GM19468 (cell line): ENCODE measurements around the gene TSHZ2.
"Not testable (repeated sequence)": the region's sequence is repeated elsewhere in the genome, so short reads cannot be mapped to it uniquely, and the experiment has no call there.

Experiments
- ATAC-seq: cut with Tn5 transposase; IDR thresholded peaks from one replicate; pipeline ENCODE4 v1.9.1; 2021; ENCODE audit warnings: mild to moderate bottlenecking, moderate library complexity, moderate number of reproducible peaks; ENCODE audit not compliant: unreplicated experiment; ENCODE audit errors: extremely low read depth

The TSHZ2 gene

DNA sequence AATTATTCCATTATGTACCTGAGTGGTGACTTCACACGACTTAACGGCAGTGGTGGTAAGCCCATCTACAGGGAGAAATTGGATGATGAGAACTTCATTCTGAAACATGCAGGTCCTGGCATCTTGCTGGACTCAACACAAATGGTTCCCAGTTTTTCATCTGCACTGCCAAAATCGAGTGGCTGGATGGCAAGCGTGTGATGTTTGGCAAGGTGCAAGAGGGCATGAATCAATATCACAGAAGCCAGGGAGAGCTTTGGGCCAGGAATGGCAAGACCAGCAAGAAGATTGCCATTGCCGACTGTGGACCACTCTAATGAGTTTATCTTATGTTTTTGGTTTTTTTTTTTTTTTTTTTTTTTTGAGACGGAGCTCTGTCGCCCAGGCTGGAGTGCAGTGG lies 449.2 kb downstream of the TSHZ2 start:
- no peak for ATAC-seq

DNA sequence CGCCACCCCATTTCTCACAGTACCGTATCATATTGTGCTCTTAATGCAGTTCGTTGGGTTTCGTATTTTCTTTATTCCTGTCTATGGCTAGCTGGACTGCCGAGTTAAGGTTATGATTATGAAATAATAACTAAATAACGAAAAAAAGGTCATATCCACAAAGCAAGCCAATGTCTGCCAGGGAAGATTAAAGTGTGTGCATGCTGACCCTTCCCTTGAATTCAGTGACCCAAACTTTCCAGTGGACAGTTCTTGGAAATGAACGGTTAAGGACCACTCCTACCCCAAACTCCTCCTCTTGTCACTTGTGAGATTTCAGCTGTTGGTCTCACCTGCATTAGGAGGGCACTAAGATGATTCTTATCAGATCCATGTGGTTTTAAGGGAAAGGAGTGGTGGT lies 449.9 kb downstream of the TSHZ2 start:
- ATAC-seq: no peak

DNA sequence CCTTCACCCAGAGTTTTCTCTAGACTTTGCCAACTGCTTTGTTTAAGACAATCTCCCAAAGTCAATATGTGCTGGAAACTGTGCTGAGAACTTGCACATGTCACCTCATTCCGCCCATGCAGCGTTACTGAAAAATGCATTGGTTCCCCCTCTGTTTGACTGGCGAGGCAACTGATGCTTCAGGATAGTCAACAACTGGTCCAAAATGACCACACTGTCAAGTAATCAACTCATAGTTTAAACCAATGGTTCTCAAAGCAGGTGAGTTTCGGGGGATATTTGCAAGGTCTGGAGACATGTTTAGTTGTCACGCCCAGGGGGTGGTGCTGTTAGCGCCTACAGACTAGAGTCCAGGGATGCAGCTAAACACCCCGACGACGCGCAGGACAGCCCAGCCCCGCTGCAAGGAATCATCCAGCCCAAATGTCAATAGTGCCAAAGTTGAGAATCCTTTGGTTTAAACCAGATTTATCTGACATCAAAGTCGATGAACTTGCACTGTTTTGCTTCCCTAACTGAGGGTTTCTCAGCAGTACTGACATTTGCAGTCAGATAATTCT lies 451.5 kb downstream of the TSHZ2 start:
- ATAC-seq: no peak

DNA sequence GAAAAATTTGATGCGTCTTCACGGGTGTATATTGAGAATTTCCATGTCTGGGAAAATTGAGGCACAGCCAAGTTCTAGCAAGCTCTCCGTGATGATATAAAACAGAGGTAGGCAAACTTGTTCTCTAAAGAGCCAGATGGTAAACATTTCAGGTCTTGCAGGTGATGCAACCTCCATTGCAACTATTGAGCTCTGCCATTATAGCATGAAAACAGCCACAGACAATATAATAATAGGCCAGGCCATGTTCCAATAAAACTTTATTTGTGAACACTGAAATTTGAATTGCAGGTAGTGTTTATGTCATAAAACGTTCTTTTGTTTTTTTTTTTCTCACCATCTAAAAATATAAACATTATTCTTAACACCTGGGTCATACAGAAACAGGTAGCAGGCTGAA lies 453.3 kb downstream of the TSHZ2 start:
- no peak for ATAC-seq

DNA sequence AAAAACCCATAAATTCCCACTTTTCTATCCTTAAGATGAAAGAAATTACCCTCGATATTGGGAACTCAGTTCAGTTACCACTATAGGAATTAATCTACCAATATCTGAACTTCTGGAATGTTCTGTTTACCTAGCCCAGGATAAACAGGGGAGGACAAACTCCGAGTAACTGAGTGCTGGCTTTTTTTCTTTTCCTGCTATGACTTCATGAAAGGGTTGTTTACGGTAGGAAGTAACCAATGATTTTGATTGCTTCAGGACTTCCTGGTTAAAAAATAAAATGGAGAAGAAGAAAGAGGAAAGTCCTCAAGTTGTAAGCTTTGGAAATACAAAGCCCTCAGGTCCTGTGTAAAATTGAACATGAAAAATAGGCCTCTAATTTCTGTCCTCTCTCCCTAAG lies 453.8 kb downstream of the TSHZ2 start:
- no peak for ATAC-seq

DNA sequence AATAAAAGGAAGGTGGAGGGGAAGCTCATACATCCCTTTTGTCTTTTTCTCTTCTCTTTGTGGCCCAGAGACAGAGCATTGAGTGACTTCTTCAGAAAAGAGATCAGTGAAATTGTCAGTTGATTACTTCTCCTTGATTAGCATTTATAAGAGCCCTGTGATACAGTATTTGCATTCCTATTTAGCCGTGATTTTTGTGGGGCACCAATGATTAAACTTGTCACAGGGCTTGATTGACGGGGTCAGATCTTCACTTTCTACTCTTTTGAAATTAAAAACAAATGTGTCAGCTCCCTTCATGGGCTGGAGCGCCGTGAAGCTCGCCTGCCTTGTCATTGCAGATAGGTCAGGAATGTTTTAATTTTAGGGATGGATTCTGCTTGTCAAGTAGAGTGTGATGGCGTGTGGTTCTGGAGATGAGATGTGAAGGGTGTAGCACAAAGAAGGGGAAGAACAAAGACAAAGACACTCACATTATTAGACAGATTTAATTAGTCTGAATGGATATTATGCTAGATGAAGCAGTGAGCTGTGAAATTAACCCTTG lies 454.7 kb downstream of the TSHZ2 start:
- no peak for ATAC-seq

DNA sequence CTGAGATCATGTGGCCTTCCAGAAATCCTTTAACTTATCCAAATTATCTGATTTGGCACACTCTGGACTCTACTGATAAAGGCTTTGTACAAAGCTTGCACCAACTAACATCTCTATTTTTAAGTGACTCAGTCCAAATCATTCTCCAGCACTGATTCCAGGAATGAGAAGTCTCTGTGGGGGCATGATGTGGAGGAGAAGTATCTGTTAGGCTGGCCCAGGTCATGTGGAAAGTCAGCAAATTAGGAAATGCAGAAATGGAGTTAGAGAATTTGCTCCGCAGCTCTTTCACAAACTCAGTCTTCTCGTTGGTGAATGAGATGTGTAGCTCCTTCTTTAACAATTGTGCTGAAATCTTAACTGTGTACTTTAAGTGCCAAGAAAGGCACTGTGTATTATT lies 455.8 kb downstream of the TSHZ2 start:
- ATAC-seq: no peak

DNA sequence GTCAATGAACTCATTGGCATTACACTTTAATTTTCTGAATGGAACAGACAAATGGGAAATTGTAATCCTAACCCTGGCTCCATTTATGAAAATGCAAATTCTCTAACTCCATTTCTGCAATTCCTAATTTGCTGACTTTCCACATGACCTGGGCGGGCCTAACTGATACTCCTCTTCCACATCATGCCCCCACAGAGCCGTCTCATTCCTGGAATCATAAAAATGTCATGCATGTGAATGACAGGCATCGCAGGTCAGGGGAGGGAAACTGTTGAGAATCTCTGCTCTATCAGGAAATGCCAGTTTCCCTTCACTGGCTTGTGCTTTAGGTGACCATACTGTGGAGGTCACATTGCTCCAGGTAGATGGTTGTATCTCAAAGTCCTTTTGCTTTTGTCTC lies 456.4 kb downstream of the TSHZ2 start:
- ATAC-seq: no peak

DNA sequence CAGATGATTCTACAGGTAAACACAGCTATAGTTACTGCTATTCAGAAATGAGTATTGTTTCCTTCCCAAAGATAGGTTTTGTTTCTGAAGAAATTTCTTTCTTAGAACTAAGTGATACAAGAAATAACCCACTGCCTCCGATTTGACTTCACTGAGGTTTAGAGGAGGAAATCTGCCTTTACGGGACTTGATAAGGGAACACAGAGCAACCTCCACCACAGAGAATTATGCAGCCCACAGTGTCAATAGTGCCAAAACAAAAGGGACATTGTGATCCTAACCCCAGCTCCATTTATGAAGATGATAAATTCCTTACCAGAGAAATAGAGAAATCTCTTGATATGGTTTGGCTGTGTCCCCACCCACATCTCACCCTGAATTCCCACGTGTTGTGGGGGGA lies 456.8 kb downstream of the TSHZ2 start:
- ATAC-seq: no peak

DNA sequence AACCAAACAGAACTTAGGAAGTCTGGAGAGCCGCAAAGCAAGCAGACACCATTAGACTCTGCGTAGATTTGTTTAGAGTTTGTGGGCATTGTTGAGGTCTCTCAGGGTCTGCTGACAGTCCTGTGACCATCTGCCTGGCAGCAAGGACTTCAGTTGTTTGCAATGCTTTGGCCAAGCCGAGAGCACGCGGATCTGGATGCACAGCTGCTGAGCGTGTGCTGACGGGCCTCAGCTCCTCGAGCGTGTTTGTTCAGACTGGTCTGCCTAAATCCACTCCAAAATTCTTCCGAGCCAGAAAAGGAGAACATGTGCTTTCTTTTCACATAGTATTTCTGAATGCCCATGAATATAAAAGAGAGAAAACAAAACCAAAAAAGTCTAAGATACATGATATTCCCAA lies 462.5 kb downstream of the TSHZ2 start:
- ATAC-seq: no peak

DNA sequence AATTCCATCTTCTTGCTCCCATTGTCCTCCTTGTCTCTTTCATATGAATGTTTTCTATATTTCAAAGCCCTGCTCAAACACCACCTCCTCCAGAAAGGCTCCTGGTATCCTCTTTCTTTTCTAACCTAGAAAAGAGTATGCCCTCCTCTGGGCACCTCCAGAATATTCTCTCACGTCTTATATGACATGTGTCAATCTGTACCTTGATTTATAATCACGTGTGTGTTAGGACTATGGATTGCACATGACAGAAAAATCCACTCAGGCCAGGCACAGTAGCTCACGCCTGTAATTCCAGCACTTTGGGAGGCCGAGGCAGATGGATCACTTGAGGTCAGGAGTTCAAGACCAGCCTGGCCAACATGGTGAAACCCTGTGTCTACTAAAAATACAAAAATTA lies 464.8 kb downstream of the TSHZ2 start:
- ATAC-seq: not testable (repeated sequence)

DNA sequence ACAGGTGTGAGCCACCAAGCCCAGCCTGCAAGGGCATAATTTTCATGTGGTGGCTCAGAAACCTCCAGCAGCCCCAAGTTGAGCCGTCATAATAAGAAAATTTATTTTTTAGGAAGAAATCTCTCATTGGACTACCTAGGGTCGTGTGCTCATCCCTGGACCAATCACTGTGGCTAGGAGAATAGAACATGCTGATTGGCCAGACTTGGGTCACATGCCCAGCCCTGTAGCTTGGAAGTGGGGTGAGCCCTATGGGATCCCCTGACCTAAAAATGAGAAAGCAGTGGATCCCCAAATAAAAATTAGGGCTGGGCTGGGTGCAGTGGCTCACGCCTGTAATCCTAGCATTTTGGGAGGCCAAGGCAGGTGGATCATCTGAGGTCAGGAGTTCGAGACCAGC lies 466.2 kb downstream of the TSHZ2 start:
- ATAC-seq: no peak

DNA sequence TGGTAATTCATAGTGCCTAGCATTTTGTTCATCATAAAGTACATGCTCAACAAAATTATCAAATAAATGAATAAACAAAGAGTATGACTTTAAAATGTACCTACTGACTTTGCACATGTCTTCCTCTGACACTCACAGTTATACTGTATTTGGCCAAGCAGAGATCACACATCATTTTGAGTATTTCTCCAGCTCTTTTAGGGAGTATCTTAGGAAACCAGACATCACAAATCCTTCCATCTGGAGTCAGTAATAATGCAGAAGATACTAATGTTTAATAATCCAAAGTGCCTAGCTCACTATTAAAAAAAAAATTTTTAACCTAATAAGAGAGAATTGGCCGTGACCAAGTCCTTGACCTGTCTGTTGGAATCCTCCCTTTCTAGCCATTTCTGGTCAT lies 466.9 kb downstream of the TSHZ2 start:
- no peak for ATAC-seq

DNA sequence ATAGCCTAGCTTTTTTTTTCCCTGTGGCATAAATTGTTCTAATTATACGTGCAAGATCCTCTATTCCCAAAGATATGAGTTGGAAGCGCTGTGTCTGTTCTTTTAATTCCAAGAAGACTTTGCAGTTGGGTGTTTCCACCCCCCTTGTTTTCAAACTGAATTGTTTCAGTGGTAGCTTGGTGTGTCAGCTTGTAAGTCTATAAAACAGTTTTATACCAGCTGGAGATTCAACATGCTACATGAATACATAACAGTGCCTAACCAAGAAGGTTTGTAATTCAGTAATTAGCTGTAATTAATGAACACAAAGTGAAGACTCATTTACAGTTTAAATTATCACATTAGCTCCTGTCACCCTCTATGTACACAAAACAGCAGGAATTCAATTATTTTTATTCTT lies 467.5 kb downstream of the TSHZ2 start:
- ATAC-seq: no peak

DNA sequence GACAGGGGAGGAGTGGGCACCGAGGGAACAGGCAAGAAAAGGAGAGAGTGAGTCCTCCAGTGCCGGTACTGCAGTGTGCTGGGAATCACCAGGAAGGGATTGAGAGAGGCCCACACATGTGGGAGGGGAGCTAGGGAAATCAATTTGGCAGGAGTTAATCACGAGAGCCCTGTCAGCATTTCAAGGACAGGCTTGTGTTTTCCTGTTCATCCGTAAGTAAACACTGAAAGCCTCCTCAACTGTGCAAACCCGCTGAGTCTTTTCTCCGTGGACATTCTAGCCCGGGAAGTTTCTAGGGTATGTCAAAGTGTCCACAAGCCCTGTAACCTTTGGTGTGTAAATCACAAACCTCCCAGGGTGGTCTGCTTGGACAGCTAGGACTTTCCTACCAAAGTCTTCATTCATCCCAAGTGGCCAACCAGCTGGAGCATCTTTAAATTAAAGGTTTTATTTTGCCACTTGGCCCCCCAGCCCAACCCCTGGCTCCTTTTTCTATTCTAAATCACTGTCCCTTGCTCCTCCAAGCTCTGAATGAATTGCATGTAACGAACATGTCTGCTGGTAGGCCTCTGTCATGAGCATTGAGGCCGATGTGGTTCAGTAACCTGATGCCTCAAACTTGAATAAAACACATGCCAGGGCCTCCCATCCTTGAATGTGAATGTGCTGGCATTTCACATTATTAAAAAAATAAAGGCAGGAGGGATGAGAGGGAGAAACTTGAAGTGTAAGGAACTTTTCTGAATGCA lies 472.4 kb downstream of the TSHZ2 start:
- no peak for ATAC-seq

DNA sequence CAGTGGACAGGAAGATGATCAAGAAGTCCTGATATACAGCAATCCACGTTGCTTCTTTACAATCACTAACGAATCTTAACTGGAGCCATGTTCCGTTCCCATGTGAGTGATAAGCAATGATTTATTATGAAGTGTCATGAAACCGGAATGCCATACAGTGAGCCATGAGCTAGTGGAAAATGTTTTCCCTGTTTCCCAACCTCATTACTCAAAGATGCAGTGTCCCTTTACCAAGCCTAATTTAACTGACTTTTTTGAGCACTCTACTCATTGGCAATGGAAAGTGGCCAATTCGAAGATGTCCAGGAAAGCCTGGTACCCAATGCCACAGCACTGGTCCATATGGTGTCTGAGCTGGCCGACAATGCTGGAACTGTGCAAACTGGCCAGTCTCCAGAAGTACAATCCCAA lies 473.2 kb downstream of the TSHZ2 start:
- ATAC-seq: no peak

DNA sequence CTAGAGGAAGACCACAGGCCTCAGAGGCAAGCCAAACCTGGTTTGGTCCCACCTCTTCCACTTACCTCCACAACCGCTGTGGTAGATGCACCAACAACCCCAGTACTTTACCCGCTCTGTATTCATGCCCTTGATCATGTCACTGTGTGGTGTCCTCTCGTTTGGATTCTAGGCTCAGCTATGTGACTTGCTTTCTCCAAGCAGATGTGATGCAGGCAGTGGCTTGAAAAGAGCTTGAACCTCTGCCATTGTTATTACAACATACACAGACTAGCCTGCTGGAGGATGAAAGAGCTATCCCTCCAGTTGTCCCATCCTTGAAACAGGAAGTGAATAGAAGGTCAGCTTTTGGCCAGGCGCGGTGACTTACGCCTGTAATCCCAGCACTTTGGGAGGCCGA lies 473.8 kb downstream of the TSHZ2 start:
- ATAC-seq: no peak

DNA sequence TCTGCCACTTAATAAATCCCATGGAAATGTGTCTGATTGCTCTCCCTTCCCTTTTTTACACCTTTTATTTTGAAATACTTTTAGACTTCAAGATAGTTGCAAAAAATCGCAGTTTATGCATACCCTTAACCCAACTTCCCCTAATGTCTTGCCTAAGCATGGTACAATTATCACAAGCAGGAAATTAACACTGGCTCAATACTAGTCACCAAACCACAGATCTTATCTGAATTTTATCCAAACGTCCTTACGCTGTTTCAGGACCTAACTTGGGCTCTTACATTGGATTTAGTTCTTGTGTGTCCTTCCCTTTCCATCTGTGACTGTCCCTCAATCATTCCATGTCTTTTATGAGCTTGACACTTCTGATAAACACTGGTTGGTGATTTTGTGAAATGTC lies 475.2 kb downstream of the TSHZ2 start:
- ATAC-seq: no peak

DNA sequence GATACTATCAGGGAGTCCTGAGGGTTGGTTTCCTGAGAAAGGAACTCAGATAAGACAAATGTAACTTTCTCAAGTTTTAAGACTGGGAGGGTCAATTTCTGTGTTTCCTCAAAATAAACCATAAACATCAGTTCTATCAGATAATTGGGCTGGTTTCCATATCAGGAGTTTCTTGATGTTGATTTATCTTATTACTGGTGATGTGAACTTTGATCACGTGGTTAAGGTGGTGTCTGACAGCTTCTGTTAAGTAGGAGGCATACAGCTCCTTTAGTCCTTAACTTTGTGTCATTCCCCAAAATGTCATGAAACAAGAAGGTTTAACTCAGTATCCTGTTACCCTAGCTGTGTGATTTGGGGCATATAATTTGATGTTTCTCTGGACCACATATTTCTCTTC lies 476.3 kb downstream of the TSHZ2 start:
- ATAC-seq: no peak

DNA sequence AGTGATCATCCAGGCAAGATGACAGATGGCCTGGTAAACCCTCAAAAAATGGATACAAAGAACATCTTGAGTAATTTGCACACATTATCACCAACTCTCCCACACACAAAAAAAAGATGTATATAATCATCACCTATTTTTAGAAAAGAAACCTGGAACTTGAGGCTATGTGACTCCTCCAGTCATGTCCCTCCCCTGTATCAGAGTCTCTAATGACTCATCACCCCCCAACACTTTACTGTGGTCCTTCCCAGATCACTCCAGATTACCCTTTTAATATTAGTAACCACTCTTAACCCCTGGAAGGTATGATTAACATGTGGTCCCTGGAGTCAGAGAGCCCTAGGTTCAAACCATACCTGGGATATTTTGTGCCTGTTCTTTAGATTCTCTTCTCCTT lies 476.7 kb downstream of the TSHZ2 start:
- ATAC-seq: no peak

DNA sequence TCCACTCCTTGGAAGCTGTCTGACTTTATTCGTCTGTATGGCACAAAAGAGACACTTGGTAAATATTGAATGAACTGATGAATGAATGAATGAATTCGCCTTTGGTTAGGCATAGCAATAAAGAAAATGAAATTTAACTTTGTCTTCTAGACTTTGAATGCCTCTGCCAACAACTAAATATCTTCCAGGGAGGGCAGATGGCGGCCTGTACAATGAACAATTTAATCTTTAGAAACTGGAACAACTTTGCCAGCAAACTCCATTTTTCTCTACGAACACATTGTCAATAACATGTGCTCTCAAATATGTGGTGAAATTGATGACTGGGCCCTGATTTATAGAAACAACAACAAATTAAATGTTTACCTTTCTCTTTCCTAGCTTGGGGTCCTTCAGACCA lies 480.9 kb downstream of the TSHZ2 start:
- no peak for ATAC-seq

DNA sequence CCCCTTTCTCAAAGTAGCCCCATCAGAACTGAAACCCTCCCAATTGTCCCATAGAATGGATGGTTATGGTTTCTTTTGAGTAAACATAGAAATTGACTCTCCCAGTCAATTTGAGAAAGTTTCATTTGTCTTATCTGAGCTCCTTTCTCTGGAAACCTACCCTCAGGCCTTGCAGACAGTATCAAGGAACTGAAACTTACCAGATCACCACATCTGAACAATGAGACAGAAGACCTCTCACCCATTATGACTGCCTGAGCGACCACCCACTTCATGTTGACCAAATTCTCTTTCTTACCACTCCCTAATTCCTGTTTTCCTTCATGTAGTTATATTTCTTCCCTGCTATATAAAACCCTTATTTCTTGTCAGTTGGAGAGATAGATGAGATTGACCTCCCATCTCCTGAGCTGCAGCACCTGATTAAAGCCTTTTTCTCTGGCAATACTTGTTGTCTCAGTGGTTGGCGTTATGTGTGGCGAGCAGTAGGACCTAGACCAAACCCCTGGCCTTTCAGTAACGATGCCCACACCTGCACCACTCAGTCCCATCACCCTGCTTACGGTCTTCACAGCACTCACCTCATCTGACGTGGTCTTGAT lies 482.6 kb downstream of the TSHZ2 start:
- no peak for ATAC-seq
